Measurements from ENCODE around the gene ST3GAL3. TPM values are rescaled to one million over a fixed set of nuclear protein-coding genes. Genes with fewer than 3 reads are reported as not detected.

The ST3GAL3 gene
- total and polyA plus RNA-seq, 2 donors (not counting 1 experiment from before 2014, with no cell fraction given), result 13.7 to 16.3 TPM

DNA sequence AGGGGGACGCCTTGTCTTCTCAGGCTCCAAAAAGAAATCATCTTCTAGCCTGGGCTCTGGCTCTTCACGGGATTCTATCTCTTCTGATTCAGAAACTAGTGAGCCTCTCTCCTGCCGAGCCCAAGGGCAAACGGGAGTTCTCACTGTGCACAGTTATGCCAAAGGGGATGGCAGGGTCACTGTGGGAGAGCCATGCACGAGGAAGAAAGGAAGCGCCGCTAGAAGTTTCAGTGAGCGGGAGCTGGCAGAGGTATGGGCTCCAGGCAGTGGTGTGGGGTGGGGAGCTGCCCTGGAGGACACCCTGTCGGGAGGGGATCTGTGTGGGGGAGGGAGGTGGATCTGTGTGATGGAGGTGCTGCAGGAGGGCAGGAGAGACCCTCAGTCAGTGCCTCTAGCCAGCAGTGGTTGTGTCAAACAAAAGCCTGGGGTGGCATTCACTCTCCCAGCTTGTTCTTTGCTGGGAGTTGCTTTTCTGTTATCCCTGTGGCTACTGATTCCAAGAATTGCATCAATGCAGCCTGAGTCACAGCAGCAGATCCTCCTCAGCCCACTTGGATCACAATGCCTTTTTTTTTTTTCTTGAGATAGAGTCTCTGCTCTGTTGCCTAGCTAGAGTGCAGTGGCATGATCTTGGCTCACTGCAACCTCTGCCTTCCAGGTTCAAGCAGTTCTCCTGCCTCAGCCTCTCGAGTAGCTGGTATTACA is 35.6 kb upstream of the ST3GAL3 start:
- no peak overlapping the region for H2AFZ ChIP-seq (ENCODE audit: low read length)
- H4K20me1 ChIP-seq (ENCODE audit: control insufficient read depth, extremely low read depth, insufficient read depth, low read length), result no peaks in the 10 kb centered on the region
- no peak overlapping the region for H3K9ac ChIP-seq (ENCODE audit: insufficient read depth, low read length)
- peaks cover 5% of the 10 kb centered on the region for H3K4me1 ChIP-seq (ENCODE audit: control insufficient read depth, extremely low read depth, insufficient read depth, low read length)
- no peak overlapping the region for H3K4me3 ChIP-seq (replicated peaks in 1 of 4; ENCODE audit: control extremely low read depth in 1 of 4, insufficient read depth in 1 of 4, low read depth in 3 of 4, low read length in 4 of 4)
- H3K27ac ChIP-seq (ENCODE audit: insufficient read depth, low read length), result peak overlapping the region; percentile 20
- no peaks in the 10 kb centered on the region for H3K27me3 ChIP-seq (ENCODE audit: control insufficient read depth, insufficient read depth, low read length)
- no peaks in the 10 kb centered on the region for H3K79me2 ChIP-seq (ENCODE audit: control insufficient read depth, insufficient read depth, low read length)
- no peak overlapping the region for H3K4me2 ChIP-seq (ENCODE audit: extremely low read depth, insufficient read depth, low read length)
- no peaks in the 10 kb centered on the region for H3K9me3 ChIP-seq (ENCODE audit: control insufficient read depth, insufficient read depth, low read depth, low read length)
- DNase-seq (ENCODE audit: low read depth in 2 of 2), result peak; percentile 66 to 83
- peaks cover 32% of the 10 kb centered on the region for H3K36me3 ChIP-seq (ENCODE audit: control insufficient read depth, insufficient read depth, low read length)
- no peak for TF ChIP-seq EZH2 (IDR thresholded peaks at IDR 0.05; ENCODE audit: low read length, missing control alignments)
- no peak for TF ChIP-seq CTCF (conservative IDR thresholded peaks at IDR 0.05 in 1 of 2, IDR thresholded peaks at IDR 0.05 in 1 of 2; ENCODE audit: low read depth in 1 of 2, low read length in 2 of 2)

DNA sequence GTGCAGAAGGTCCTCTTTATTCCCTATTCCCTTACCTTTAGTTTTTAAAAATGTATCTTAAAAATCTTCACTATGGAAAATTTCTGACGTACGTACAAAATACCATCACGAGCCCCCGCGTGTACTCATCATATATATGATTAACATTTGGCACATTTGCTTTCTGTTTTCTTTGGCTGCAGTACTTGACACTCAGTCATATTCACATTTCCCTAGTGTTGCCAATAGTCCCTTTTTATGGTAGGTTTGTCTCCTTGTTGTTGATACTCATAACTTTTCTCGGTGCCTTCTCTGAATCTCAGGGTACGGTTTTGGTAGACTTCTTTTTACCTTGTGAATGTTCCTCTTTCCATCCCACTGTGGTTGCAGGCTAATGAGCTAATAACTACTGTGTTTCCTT is 34.1 kb upstream of the ST3GAL3 start:
- Histone ChIP-seq H3K9me3 (ENCODE audit: control insufficient read depth, insufficient read depth, low read depth, low read length) (no peaks in the 10 kb centered on the region), H3K9ac (ENCODE audit: insufficient read depth, low read length) (no peak overlapping the region), H3K4me3 (replicated peaks in 1 of 4; ENCODE audit: control extremely low read depth in 1 of 4, insufficient read depth in 1 of 4, low read depth in 3 of 4, low read length in 4 of 4) (no peak overlapping the region), H2AFZ (ENCODE audit: low read length) (no peak overlapping the region), H3K36me3 (ENCODE audit: control insufficient read depth, insufficient read depth, low read length) (peaks cover 26% of the 10 kb centered on the region), H3K27me3 (ENCODE audit: control insufficient read depth, insufficient read depth, low read length) (no peaks in the 10 kb centered on the region), H3K4me1 (ENCODE audit: control insufficient read depth, extremely low read depth, insufficient read depth, low read length) (peaks cover 5% of the 10 kb centered on the region), H3K27ac (ENCODE audit: insufficient read depth, low read length) (no peak overlapping the region), H3K4me2 (ENCODE audit: extremely low read depth, insufficient read depth, low read length) (no peak overlapping the region), H3K79me2 (ENCODE audit: control insufficient read depth, insufficient read depth, low read length) (no peaks in the 10 kb centered on the region), H4K20me1 (ENCODE audit: control insufficient read depth, extremely low read depth, insufficient read depth, low read length) (no peaks in the 10 kb centered on the region)
- DNase-seq (ENCODE audit: low read depth in 2 of 2), result no peak
- no peak for TF ChIP-seq EZH2 (IDR thresholded peaks at IDR 0.05; ENCODE audit: low read length, missing control alignments)
- TF ChIP-seq CTCF (conservative IDR thresholded peaks at IDR 0.05 in 1 of 2, IDR thresholded peaks at IDR 0.05 in 1 of 2; ENCODE audit: low read depth in 1 of 2, low read length in 2 of 2), result no peak

- H3K79me2 ChIP-seq (ENCODE audit: control insufficient read depth, insufficient read depth, low read length), result no peaks in the 10 kb centered on the region
- H3K4me2 ChIP-seq (ENCODE audit: extremely low read depth, insufficient read depth, low read length), result no peak overlapping the region
- no peaks in the 10 kb centered on the region for H4K20me1 ChIP-seq (ENCODE audit: control insufficient read depth, extremely low read depth, insufficient read depth, low read length)
- H3K4me1 ChIP-seq (ENCODE audit: control insufficient read depth, extremely low read depth, insufficient read depth, low read length), result no peaks in the 10 kb centered on the region
- H3K9me3 ChIP-seq (ENCODE audit: control insufficient read depth, insufficient read depth, low read depth, low read length), result no peaks in the 10 kb centered on the region
- TF ChIP-seq EZH2 (IDR thresholded peaks at IDR 0.05; ENCODE audit: low read length, missing control alignments), result no peak
- no peak for TF ChIP-seq CTCF (conservative IDR thresholded peaks at IDR 0.05 in 1 of 2, IDR thresholded peaks at IDR 0.05 in 1 of 2; ENCODE audit: low read depth in 1 of 2, low read length in 2 of 2)
- H2AFZ ChIP-seq (ENCODE audit: low read length), result no peak overlapping the region
- H3K27me3 ChIP-seq (ENCODE audit: control insufficient read depth, insufficient read depth, low read length), result no peaks in the 10 kb centered on the region
- H3K9ac ChIP-seq (ENCODE audit: insufficient read depth, low read length), result no peak overlapping the region
- no peak for DNase-seq (ENCODE audit: low read depth in 2 of 2)
- H3K27ac ChIP-seq (ENCODE audit: insufficient read depth, low read length), result no peak overlapping the region
- H3K36me3 ChIP-seq (ENCODE audit: control insufficient read depth, insufficient read depth, low read length), result peaks cover 21% of the 10 kb centered on the region
- H3K4me3 ChIP-seq (replicated peaks in 1 of 4; ENCODE audit: control extremely low read depth in 1 of 4, insufficient read depth in 1 of 4, low read depth in 3 of 4, low read length in 4 of 4), result no peak overlapping the region
Observed at GRCh38 chr1:43678940-43679339, 28.4 kb upstream of the ST3GAL3 start.
